ENCODE results near the gene CXCL17. TPM values are rescaled to one million over a fixed set of nuclear protein-coding genes. Genes with fewer than 3 reads are reported as not detected.

The CXCL17 gene
- total and polyA plus RNA-seq, 12 donors, result 0.03 TPM; not detected in 11

GRCh38 chr19:42477117-42477516, 34.4 kb upstream of the CXCL17 start:
- Histone ChIP-seq H3K9me3 (no peaks in the 10 kb centered on the region), H3K4me3 (no peak overlapping the region), H3K27me3 (peaks cover 0 to 12% (median 0%) of the 10 kb centered on the region in 7 donors), H3K4me1 (peaks cover 0 to 20% (median 6%) of the 10 kb centered on the region in 9 donors), H3K27ac (no peak overlapping the region), H3K36me3 (no peaks in the 10 kb centered on the region)
- DNase-seq (no peak), ATAC-seq (no peak)
- WGBS, 2 donors, result 98 to 99% methylated on average over 2 of the region's 2 CpGs
- no peak for TF ChIP-seq CTCF (IDR thresholded peaks at IDR 0.05)
- intact Hi-C loops (cut with DNase I), result no loop called here

- ATAC-seq (no peak), DNase-seq (no peak)
- no peak overlapping the region for H3K4me3 ChIP-seq
- peaks cover 0 to 8% (median 0%) of the 10 kb centered on the region in 9 donors for H3K4me1 ChIP-seq
- 65 to 80% methylated on average over 3 to 4 of the region's 4 CpGs for WGBS, 2 donors
- no peak for TF ChIP-seq CTCF (IDR thresholded peaks at IDR 0.05)
- no peaks in the 10 kb centered on the region for H3K9me3 ChIP-seq
- peaks cover 0 to 12% (median 0%) of the 10 kb centered on the region in 7 donors for H3K27me3 ChIP-seq
- no peaks in the 10 kb centered on the region for H3K36me3 ChIP-seq
- no peak overlapping the region for H3K27ac ChIP-seq
- intact Hi-C loops (cut with DNase I), result no loop called here
Measured at GRCh38 chr19:42475366-42475765, 32.6 kb upstream of the CXCL17 start.

GRCh38 chr19:42474743-42475142, 32.0 kb upstream of the CXCL17 start:
- TF ChIP-seq CTCF (IDR thresholded peaks at IDR 0.05), result no peak
- Histone ChIP-seq H3K4me3 (no peak overlapping the region), H3K27ac (no peak overlapping the region), H3K36me3 (no peaks in the 10 kb centered on the region), H3K27me3 (peaks cover 0 to 12% (median 0%) of the 10 kb centered on the region in 7 donors), H3K9me3 (no peaks in the 10 kb centered on the region), H3K4me1 (peaks cover 0 to 7% (median 0%) of the 10 kb centered on the region in 9 donors)
- 61 to 65% methylated on average over 4 of the region's 4 CpGs for WGBS, 2 donors
- ATAC-seq (no peak), DNase-seq (no peak)
- intact Hi-C loops (cut with DNase I), result no loop called here

GRCh38 chr19:42473686-42474085, 30.9 kb upstream of the CXCL17 start:
- ATAC-seq (no peak), DNase-seq (no peak)
- Histone ChIP-seq H3K4me3 (no peak overlapping the region), H3K9me3 (no peaks in the 10 kb centered on the region), H3K36me3 (no peaks in the 10 kb centered on the region), H3K4me1 (peaks cover 0 to 16% (median 0%) of the 10 kb centered on the region in 9 donors), H3K27me3 (peaks cover 0 to 12% (median 0%) of the 10 kb centered on the region in 7 donors), H3K27ac (no peak overlapping the region)
- WGBS, 2 donors, result 67 to 69% methylated on average over 6 of the region's 6 CpGs
- no peak for TF ChIP-seq CTCF (IDR thresholded peaks at IDR 0.05)
- intact Hi-C loops (cut with DNase I), result no loop called here

Measured in heart right ventricle (tissue), 16 donors.